Measurements from ENCODE around the gene HLA-DQA1.
"Not testable (repeated sequence)": the region's sequence is repeated elsewhere in the genome, so short reads cannot be mapped to it uniquely, and the experiment has no call there.

Gene HLA-DQA1

DNA sequence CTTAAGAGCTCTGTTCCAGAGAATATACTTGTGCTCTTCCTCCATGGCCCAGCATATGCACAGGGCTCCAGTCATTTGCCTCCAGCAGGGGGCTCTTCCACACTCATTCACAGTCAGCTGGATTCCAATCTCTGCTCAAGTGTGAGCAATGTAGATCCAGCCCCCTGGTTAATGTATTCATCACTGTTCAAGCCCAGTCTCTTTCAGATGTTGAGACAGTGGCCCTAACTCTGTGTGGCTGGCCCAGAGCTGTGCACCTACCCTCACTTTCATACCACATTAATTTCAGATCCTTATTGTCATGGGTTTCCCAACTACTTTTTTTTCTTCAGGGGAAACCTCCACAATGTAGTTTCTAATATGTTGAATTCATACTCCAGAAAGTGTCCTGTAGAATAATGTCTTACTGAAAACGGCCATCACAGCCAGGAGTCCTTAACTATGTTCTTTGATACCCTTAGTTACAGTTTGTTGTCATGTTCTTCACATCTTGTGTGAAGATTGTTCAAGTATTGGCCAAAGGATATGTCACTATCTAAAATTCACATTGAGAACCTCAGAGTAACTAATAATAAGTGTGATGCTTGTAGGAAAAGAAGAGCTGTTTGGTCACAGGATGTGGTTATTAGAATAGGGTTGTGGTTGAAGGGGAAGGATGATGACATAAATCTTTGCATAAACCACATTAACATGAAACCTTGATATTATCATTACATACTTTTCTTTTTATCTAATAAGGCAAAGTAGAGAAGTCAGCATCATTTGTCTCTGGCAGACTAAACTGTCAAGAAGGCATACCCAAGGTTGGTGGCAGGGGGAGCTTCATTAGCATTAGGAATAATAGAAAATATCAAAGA is 14.4 kb upstream of the HLA-DQA1 start:
- peak; percentile 57 for DNase-seq (ENCODE audit: low spot score)

DNA sequence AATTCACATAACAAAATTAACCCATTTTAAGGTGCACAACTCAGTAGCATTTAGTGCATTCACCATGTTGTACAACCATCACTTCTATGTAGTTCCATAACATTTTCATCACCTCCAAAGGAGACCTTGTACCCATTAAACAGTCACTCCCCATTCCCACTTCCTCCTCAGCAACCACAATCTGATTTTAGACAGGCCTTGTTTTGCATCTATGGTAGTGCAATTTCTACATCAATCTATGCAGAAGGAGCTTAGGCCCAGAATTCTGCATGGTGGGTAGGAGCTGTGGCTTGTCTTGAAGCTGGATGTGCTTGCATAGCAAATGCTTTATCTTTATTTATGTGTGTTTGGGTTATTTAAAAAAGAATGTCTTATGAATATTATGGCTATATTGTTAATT is 13.5 kb upstream of the HLA-DQA1 start:
- DNase-seq (ENCODE audit: low spot score), result no peak

DNA sequence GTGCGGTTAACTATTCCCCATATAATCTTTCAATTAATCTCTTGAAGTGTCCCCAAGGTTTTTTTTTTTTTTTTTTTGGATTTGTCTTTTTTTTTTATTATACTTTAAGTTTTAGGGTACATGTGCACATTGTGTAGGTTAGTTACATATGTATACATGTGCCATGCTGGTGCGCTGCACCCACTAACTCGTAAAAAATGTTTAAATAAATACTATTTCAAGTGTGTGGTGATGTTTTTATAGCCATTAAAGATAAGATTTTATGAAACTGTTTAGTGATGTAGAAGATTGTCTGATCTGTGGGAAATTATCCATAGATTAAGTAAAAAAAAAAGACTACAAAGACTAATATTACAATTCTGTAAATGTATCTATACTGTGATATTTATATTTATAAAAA is 12.6 kb upstream of the HLA-DQA1 start:
- no peak for DNase-seq (ENCODE audit: low spot score)

DNA sequence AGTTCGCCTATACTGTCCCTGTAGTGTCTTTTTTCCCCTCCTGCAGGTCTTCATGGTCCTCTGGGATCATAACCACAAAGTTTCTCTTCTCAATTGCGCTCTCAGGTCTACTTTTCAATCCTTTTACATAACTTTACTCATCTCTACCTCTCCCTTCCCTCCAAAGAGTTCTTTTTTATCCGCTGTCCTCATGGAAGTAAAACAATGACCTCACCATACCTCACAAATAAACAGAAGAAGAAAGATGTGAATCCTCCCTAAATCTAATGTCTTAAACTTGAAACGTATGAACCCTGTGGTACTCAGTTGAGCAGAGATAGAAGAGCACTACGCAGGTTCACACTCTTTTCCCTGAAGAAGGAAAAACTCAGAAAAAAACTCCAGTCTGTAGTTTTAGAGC is 12.1 kb upstream of the HLA-DQA1 start:
- DNase-seq (ENCODE audit: low spot score), result no peak

DNA sequence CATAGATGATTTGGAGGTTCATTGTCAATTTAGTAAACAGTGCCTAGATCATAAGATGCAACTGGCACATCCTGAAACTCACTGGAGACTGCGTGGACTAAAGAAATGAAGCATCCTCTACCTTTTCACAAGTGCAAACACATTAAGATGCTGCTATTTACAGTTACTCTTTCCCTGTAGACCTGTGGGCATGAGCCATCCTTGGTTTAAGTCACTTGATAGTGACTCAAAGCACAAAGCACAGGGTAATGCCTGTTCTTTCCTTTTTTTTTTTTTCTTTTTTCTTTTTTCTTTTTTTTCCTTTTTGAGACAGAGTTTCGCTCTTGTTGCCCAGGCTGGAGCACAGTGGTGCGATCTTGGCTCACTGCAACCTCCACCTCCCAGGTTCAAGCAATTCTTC is 10.0 kb upstream of the HLA-DQA1 start:
- DNase-seq (ENCODE audit: low spot score), result no peak

DNA sequence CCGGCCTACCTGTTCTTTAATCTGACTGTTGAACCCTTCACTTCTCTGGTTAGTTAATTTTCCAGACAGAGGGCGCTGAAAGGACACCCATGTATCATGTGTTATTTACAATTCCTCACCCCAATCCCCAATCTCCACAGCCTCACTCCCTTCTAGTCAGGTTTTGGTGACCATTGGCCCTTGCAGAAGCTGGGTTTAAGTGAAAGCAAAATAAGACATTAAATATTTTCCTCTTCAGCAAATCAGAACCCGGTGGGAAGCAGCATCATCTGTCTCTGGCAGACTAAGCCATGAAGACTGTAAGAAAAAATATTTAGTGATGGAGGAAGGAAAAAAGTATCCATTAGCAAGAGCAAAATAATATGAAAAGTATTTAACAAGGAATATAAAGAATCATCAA is 9.4 kb upstream of the HLA-DQA1 start:
- no peak for DNase-seq (ENCODE audit: low spot score)

DNA sequence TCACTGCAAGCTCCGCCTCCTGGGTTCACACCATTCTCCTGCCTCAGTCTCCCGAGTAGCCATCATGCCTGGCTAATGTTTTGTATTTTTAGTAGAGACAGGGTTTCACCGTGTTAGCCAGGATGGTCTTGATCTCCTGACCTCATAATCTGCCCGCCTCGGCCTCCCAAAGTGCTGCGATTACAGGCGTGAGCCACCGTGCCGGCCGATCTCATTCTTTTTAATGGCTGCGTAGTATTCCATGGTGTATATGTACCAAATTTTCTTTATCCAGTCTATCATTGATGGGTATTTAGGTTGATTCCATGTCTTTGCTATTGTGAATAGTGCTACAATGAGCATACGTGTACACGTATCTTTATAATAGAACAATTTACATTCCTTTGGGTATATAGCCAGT is 7.4 kb upstream of the HLA-DQA1 start:
- not testable (repeated sequence) for DNase-seq (ENCODE audit: low spot score)

DNA sequence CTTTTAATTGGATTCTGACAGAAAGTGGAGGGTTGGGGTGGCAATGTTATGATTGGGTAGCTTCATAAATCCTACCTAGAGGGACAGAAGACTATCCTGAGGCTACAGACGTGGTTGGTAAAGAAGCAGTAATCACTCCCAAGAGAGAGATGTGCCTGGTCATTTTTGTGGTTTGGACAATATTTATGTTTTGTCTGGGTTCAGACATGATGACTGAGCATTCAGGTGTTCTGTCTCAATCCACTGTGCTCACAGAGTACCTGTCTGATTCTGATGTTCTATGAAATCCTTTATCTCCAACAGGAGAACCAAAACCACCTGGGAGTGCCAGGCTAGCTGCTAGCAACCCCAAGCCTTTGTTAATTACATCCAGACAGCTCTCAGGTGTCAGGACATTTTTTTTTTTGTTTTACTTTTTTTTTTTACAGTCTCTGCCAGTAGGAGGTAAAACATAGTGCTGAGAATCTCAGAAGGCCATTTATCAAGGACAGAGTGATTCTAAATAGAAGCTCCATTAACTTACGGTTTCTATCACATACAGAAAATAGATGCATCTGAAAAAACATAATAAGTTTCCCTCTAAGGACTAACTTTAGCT is 1.6 kb upstream of the HLA-DQA1 start:
- no peak for DNase-seq (ENCODE audit: low spot score)

DNA sequence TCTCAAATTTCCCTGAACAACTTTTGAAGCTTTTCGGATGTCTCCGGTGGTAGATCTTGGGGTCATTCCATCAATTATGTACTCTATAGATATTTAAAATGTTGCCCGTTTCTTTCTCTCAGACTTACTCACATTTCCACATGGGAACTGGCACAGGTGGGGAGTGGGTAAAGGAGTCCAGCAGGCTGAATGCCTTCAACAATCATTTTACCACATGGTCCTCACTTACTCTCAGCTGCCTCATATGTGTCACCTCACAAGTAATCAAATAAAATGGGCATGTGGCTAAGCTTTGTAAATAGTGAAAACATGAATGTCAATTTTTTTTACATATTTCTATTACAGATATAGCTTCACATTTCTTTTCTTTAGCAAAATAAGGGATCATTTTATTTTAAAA is 677 bp downstream of the HLA-DQA1 start:
- DNase-seq (ENCODE audit: low spot score), result no peak

DNA sequence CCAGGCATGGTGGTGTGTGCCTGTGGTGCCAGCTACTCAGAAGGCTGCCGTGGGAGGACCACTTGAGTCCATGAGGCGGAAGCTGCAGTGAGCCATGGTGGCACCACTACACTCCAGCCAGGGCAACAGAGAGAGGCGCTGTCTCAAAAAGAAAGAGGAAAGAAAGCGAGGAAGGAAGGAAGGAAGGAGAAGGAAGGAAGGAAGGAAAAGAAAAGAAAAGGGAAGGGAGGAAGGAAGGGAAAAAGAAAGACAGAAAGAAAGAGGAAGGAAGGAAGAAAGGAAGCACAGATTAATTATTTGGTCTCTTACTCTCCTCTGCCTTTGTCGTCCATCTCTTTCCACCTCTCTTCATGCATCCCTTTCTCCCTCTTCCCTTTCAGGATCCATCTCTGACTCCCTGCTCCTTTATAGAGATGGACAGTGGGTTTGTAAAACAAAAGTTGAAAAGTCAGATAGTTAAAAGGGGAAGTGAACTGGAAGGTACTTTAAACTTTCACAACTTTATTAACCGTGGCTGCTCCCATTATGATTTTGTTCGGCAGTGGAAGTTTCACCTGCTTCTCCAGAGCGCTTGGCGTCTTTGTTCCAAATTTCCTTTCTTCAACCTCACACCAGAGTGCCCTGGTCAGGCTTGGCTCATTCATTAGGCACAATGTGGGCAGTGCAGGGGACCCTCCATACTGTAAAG is 1.5 kb downstream of the HLA-DQA1 start:
- no peak for DNase-seq (ENCODE audit: low spot score)

DNA sequence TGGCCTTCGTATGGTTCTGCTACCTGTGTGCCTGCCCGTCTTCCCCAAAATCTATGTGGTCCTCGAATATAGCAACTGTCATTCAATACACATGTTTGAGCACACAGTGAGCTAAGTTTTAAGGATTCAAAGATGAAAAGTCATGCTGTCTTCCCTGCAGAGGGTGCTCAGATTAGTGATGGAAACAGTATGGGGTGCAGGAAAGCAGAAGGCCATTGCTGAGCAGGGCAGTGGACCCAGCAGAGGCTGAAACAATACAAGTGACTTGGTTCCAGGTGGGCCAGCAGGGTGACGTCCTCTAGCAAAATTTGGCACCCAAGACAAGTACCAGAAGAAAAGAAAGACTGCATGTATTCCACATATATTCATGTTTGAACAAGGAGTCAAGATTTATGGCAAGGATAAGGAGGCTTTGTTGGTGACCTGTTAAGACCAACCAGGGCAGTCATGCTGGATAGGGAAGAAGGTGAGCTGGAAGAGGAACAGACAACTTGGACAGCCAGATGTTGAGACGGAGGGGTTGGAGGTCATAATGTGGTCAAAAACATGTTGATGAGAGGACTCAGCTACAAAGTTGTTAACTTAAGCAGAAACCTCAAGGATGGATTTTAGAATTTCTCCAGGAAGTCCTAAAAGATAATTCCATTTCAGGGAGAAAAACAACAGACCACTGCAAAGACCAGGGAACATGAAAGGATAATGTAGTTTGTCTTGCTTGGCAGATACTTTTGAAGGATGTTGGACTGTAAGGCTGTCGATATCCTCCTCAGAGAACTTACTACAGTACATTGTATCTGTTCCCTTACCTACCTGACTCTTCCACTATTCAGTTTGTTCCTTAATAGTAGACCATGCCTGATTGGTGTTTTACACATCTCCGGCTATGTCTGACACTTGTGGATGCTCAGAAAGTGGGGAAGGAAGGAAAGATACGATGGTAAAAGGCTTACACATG is 2.5 kb downstream of the HLA-DQA1 start:
- no peak for DNase-seq (ENCODE audit: low spot score)

DNA sequence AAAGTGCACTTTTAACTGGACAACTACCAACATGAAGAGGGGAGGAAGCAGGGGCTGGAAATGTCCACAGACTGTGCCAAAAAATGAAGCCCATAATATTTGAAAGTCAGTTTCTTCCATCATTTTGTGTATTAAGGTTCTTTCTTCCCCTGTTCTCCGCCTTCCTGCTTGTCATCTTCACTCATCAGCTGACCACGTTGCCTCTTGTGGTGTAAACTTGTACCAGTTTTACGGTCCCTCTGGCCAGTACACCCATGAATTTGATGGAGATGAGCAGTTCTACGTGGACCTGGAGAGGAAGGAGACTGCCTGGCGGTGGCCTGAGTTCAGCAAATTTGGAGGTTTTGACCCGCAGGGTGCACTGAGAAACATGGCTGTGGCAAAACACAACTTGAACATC is 3.9 kb downstream of the HLA-DQA1 start:
- DNase-seq (ENCODE audit: low spot score), result no peak

DNA sequence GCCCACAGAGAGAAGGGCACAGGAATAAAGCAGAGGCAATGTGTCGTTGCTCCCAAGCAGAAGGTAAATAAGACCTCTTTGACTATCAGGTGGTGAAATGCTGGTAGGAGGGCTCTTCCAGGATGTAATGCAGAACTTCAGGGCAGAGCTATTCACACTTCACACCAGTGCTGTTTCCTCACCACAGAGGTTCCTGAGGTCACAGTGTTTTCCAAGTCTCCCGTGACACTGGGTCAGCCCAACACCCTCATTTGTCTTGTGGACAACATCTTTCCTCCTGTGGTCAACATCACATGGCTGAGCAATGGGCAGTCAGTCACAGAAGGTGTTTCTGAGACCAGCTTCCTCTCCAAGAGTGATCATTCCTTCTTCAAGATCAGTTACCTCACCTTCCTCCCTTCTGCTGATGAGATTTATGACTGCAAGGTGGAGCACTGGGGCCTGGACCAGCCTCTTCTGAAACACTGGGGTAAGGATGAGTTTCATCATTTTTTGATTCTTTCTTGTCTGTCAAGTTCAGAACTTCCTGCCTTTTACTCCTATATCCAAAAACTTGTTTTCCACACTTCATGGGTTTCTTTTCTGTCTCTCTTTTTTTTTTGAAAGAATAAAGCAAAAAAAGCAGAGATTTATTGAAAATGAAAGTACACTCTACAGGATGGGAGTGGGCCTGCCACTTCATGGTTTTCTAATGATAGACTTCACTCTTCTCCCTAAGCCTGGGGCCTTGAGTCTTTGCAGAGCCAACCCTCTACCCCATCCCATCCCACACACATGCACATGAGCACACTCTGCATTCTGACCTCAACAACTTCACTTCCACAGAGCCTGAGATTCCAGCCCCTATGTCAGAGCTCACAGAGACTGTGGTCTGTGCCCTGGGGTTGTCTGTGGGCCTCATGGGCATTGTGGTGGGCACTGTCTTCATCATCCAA is 4.8 kb downstream of the HLA-DQA1 start:
- DNase-seq (ENCODE audit: low spot score), result not testable (repeated sequence)

DNA sequence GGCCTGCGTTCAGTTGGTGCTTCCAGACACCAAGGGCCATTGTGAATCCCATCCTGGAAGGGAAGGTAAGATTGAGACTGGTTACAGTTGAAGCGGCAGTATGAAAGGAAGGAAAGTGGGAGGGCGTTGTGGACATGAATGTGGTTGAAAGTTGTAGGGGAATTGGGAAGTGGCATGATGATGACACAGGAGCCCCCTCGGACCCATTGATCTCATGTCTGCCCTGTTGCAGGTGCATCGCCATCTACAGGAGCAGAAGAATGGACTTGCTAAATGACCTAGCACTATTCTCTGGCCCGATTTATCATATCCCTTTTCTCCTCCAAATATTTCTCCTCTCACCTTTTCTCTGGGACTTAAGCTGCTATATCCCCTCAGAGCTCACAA is 5.5 kb downstream of the HLA-DQA1 start:
- DNase-seq (ENCODE audit: low spot score), result no peak

DNA sequence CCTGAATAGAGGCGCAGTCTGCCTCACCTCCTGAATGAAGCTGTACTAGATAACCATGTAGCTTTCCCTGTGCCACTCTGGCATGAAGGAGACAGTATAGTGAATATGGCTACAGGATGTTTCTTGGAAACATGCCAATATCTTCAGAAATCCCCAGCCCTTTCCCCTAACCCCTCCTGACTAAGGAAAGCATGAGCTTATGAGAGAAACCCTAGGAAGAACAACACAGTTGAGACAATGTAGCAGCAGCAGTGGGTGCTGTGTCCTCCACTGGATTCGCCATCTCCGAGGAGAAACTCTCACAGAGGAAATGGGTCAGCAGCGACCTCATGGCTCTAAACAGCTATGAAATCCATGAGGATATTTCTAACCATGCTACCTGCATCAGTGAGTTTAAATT is 6.7 kb downstream of the HLA-DQA1 start:
- DNase-seq (ENCODE audit: low spot score), result no peak

DNA sequence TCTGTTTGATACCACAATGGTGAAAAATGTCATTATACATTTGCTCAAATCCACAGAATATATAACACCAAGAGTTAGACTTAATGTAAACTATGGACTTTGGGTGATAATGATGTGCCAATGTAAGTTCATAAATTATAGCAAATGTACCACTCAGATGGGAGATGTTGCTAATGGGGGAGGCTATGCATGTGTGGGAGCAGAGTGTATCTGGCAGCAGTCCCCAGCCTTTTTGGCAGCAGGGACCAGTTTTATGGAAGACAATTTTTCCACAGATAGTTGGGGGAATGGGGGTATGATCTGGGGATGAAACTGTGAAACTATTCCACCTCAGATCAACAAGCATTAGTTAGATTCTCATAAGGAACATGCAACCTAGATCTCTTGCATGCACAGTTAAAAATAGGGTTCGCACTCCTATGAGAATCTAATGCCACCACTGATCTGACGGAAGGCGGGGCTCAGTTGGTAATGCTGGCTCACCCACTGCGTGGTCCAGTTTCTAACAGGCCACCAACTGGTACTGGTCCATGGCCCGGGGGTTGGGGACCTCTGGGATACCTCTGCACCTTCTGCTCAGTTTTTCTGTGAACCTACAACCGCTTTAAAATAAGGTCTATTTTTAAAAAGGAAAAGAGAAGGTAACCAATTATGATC is 8.0 kb downstream of the HLA-DQA1 start:
- DNase-seq (ENCODE audit: low spot score), result no peak

DNA sequence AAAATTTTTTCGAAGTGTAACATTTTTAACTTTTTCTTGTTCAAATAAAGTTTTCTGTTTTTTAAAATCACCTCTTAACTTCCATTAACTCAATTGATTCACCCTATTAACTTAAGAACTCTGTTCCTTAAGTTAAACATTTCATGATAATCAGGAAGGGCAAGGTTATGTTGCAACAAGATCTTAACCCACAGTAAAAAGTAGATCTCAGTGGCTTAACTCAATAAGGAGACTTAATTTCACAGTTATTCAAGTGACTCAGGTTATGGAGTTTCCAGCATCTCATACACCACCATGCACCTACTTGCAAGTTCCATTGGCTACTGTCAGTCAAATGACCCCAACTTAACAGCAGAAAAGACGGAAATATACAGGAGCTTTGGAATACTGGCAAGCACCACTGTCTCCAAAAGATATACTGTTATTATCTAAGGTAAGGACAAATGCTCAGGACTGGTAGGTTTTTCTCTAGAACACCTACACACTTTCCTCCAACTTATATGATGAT is 18.1 kb downstream of the HLA-DQA1 start:
- DNase-seq (ENCODE audit: low spot score), result no peak

DNA sequence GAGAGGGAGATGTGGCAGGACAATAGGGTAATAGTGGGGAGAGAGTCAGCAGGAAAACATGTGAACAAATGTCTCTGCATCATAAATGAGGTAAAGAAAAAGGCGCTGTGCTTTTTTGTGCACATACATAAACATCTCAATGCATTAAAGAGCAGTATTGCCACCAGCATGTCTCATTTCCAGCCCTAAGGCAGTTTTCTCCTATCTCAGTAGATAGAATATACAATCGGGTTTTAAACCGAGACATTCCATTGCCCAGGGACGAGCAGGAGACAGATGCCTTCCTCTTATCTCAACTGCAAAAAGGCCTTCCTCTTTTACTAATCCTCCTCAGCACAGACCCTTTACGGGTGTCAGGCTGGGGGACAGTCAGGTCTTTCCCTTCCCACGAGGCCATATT is 20.1 kb downstream of the HLA-DQA1 start:
- not testable (repeated sequence) for DNase-seq (ENCODE audit: low spot score)

DNA sequence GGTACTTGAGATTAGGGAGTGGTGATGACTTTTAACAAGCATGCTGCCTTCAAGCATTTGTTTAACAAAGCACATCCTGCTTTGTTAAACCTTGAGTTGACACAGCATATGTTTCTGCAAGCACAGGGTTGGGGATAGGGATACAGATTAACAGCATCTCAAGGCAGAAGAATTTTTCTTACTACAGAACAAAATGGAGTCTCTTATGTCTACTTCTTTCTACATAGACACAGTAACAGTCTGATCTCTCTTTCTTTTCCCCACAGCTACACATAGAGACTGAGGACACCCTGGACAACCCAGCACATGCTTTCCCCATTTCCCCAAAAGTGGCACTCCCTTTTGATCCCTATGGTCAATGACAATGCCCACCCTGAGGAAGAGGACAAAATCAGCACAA is 20.6 kb downstream of the HLA-DQA1 start:
- DNase-seq (ENCODE audit: low spot score), result not testable (repeated sequence)

DNA sequence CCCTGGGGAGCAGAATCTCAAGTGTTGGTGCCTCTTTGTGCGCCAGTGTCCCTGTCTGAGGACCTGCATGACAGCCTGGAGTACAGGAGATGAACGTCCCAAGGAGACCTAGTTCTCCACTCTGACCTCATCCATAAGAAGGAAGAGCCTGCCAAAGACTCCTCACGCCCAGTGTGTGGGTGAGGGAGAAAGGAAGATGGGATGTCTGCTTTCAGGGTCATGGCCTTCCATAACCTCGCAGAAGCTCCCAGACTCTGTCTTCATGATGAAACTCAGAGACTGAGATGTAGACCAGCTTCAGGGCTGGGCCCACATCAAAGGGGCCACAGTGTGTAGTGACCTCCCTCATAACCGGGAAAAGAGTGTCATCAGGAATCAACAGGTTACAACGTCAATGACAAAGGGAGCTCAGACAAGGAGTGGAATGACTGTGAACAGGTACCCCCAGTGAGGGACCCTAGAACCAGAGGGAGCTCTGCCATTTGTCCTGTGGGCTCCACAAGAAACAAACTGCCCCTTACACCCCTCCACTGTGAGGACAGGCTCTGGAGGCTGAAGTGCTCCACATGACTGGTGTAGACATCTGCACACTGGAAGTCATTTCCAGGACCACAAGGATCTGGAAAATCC is 21.2 kb downstream of the HLA-DQA1 start:
- DNase-seq (ENCODE audit: low spot score), result no peak
